ENCODE results near the gene PHF11. TPM values are rescaled to one million over a fixed set of nuclear protein-coding genes. Genes with fewer than 3 reads are reported as not detected.

The PHF11 gene
- total and polyA plus RNA-seq, 3 donors from 2014 or later: 20.7 to 41.2 (median 21.4) TPM

GRCh38 chr13:49536144-49536873 lies 40.6 kb downstream of the PHF11 start:
- DNase-seq: no peak
- no peak for TF ChIP-seq POLR2A (IDR thresholded peaks at IDR 0.05)
- no peak for TF ChIP-seq CTCF (IDR thresholded peaks at IDR 0.05)
- Histone ChIP-seq H3K27me3 (no peaks in the 10 kb centered on the region), H3K27ac (no peak overlapping the region), H3K4me1 (no peaks in the 10 kb centered on the region), H3K36me3 (ENCODE audit: low read depth, missing control alignments) (no peaks in the 10 kb centered on the region), H3K4me3 (no peak overlapping the region), H3K9me3 (no peaks in the 10 kb centered on the region)
- intact Hi-C loops (cut with DNase I; ENCODE audit: low total_unique reads): no loop called here
- WGBS, 2 donors: 77 to 82% methylated on average over 7 of the region's 7 CpGs

- H3K9me3 ChIP-seq: no peaks in the 10 kb centered on the region
- intact Hi-C loops (cut with DNase I; ENCODE audit: low total_unique reads): no loop called here
- no peaks in the 10 kb centered on the region for H3K4me1 ChIP-seq
- TF ChIP-seq CTCF (IDR thresholded peaks at IDR 0.05) (no peak), POLR2A (IDR thresholded peaks at IDR 0.05) (no peak)
- no peak overlapping the region for H3K4me3 ChIP-seq
- WGBS, 2 donors: 85 to 98% methylated on average over 2 of the region's 2 CpGs
- no peak overlapping the region for H3K27ac ChIP-seq
- no peaks in the 10 kb centered on the region for H3K27me3 ChIP-seq
- H3K36me3 ChIP-seq (ENCODE audit: low read depth, missing control alignments): no peaks in the 10 kb centered on the region
- DNase-seq: no peak
Observed at GRCh38 chr13:49538404-49538803, 42.7 kb downstream of the PHF11 start.

GRCh38 chr13:49539313-49539712 lies 43.6 kb downstream of the PHF11 start:
- H3K4me1 ChIP-seq: no peaks in the 10 kb centered on the region
- H3K36me3 ChIP-seq (ENCODE audit: low read depth, missing control alignments): no peaks in the 10 kb centered on the region
- DNase-seq: no peak
- WGBS, 2 donors: 69 to 73% methylated on average over 5 of the region's 5 CpGs
- no peaks in the 10 kb centered on the region for H3K27me3 ChIP-seq
- intact Hi-C loops (cut with DNase I; ENCODE audit: low total_unique reads): no loop called here
- no peaks in the 10 kb centered on the region for H3K9me3 ChIP-seq
- no peak for TF ChIP-seq POLR2A (IDR thresholded peaks at IDR 0.05)
- TF ChIP-seq CTCF (IDR thresholded peaks at IDR 0.05): no peak
- H3K27ac ChIP-seq: peak overlapping the region in 1 of 2 donors; percentile 16
- H3K4me3 ChIP-seq: no peak overlapping the region

GRCh38 chr13:49539746-49540145 lies 44.0 kb downstream of the PHF11 start:
- intact Hi-C loops (cut with DNase I; ENCODE audit: low total_unique reads): no loop called here
- TF ChIP-seq CTCF (IDR thresholded peaks at IDR 0.05) (no peak), POLR2A (IDR thresholded peaks at IDR 0.05) (no peak)
- H3K36me3 ChIP-seq (ENCODE audit: low read depth, missing control alignments): no peaks in the 10 kb centered on the region
- no peak overlapping the region for H3K4me3 ChIP-seq
- H3K27ac ChIP-seq: peak overlapping the region in 1 of 2 donors; percentile 16
- H3K27me3 ChIP-seq: no peaks in the 10 kb centered on the region
- no peaks in the 10 kb centered on the region for H3K4me1 ChIP-seq
- WGBS, 2 donors: 82 to 91% methylated on average over 3 of the region's 3 CpGs
- no peaks in the 10 kb centered on the region for H3K9me3 ChIP-seq
- DNase-seq: no peak

- WGBS, 2 donors: 58 to 61% methylated on average over 7 of the region's 7 CpGs
- Histone ChIP-seq H3K27me3 (no peaks in the 10 kb centered on the region), H3K27ac (peak overlapping the region in 1 of 2 donors; percentile 1), H3K36me3 (ENCODE audit: low read depth, missing control alignments) (no peaks in the 10 kb centered on the region), H3K4me3 (no peak overlapping the region), H3K9me3 (no peaks in the 10 kb centered on the region), H3K4me1 (no peaks in the 10 kb centered on the region)
- no peak for DNase-seq
- no peak for TF ChIP-seq POLR2A (IDR thresholded peaks at IDR 0.05)
- intact Hi-C loops (cut with DNase I; ENCODE audit: low total_unique reads): no loop called here
Observed at GRCh38 chr13:49540552-49540951, 44.8 kb downstream of the PHF11 start.

Data from testis (tissue), 3 donors.